ENCODE results near the gene LRRN4CL. TPM values are rescaled to one million over a fixed set of nuclear protein-coding genes. Genes with fewer than 3 reads are reported as not detected.

The LRRN4CL gene
- total and polyA plus RNA-seq, 9 of the 15 experiments (the other 6 are each of a cell fraction or from before 2014, with no cell fraction given): 0.03 to 0.11 (median 0.05) TPM; not detected in 4

GRCh38 chr11:62712276-62712812, 23.0 kb upstream of the LRRN4CL start:
- Histone ChIP-seq H2AFZ (ENCODE audit: low read depth, low read length) (no peak overlapping the region), H3K27me3 (ENCODE audit: control insufficient read depth in 2 of 2, insufficient read depth in 2 of 2, low read length in 2 of 2) (no peaks in the 10 kb centered on the region), H3K36me3 (ENCODE audit: control insufficient read depth, insufficient read depth, low read length) (peaks cover 94% of the 10 kb centered on the region), H3K27ac (ENCODE audit: extremely low read depth, low read depth, low read length) (peak overlapping the region; percentile 14; the same call in 1 of the 3 replicates), H3K4me3 (no peak overlapping the region), H3K9me1 (ENCODE audit: control insufficient read depth, insufficient read depth, low read length) (peaks cover under 1% of the 10 kb centered on the region), H3K4me2 (ENCODE audit: insufficient read depth, low read length) (no peak overlapping the region), H3K9me3 (replicated peaks; ENCODE audit: control insufficient read depth, insufficient read depth, low read depth, low read length) (no peaks in the 10 kb centered on the region), H3K9ac (ENCODE audit: insufficient read depth in 1 of 2, low read depth in 2 of 2, low read length in 2 of 2) (no peak overlapping the region), H3K4me1 (replicated peaks in 1 of 2; ENCODE audit: control insufficient read depth in 2 of 2, insufficient read depth in 2 of 2, low read length in 2 of 2) (peaks cover 24 to 30% of the 10 kb centered on the region in 2 experiments), H3K79me2 (ENCODE audit: control insufficient read depth, insufficient read depth, low read length) (peaks cover 20% of the 10 kb centered on the region; the same call in 2 of the 3 replicates), H4K20me1 (replicated peaks; ENCODE audit: control insufficient read depth, insufficient read depth, low read length) (peaks cover 4% of the 10 kb centered on the region; the same call in 1 of the 2 replicates)
- DNase-seq (ENCODE audit: extremely low read depth in 1 of 4, low spot score in 3 of 4) (no peak), ATAC-seq (no peak), FAIRE-seq (no peak)
- intact Hi-C loops (cut with micrococcal nuclease): no loop called here
- 96% methylated on average over 6 of the region's 6 CpGs for WGBS (ENCODE audit: insufficient coverage, low coverage, missing lambda C conversion rate)
- CTCF ChIA-PET (ENCODE audit: low intra/inter-chr PET ratio): interaction anchor here (0.5 kb wide), 1 partner anchor 42 kb away, joined by 3 read pairs; no protein-coding TSS in a partner anchor
- no TSS peak for BruUV-seq (replicated peaks)
- POLR2A ChIA-PET: interaction anchor here (1.5 kb wide), 1 partner anchor 17 kb away, joined by 3 read pairs; no protein-coding TSS in a partner anchor
- in situ Hi-C loops (cut with MboI): no loop called here
- TF ChIP-seq BCLAF1 (IDR thresholded peaks at IDR 0.05; ENCODE audit: borderline replicate concordance in 1 of 2, control insufficient read depth in 1 of 2, low read depth in 2 of 2, low read length in 1 of 2) (no peak), ZNF584 (CRISPR knock-in tag; IDR thresholded peaks at IDR 0.05; ENCODE audit: low read depth) (no peak), HMG20B (CRISPR knock-in tag; IDR thresholded peaks at IDR 0.05) (no peak), TOE1 (IDR thresholded peaks at IDR 0.05; ENCODE audit: borderline replicate concordance) (no peak), TOE1 (CRISPR knock-in tag; IDR thresholded peaks at IDR 0.05; ENCODE audit: borderline replicate concordance, low read depth) (no peak), SMARCA4 (IDR thresholded peaks at IDR 0.05) (no peak), MAZ (CRISPR knock-in tag; conservative IDR thresholded peaks at IDR 0.05 in 1 of 2, IDR thresholded peaks at IDR 0.05 in 1 of 2) (no peak), PHF8 (IDR thresholded peaks at IDR 0.05; ENCODE audit: borderline replicate concordance, low read length) (no peak), E2F8 (IDR thresholded peaks at IDR 0.05; ENCODE audit: low read depth, partially characterized antibody) (no peak), TFE3 (CRISPR knock-in tag; IDR thresholded peaks at IDR 0.05) (no peak), RBBP5 (IDR thresholded peaks at IDR 0.05; ENCODE audit: borderline replicate concordance, insufficient read depth, low read length, poor library complexity, severe bottlenecking) (no peak), HIVEP1 (CRISPR knock-in tag; IDR thresholded peaks at IDR 0.05) (no peak), KHSRP (IDR thresholded peaks at IDR 0.05) (no peak), ZBTB7A (IDR thresholded peaks at IDR 0.05; ENCODE audit: borderline replicate concordance, control insufficient read depth, low read depth, low read length) (no peak)

Data from K562 (cell line).